Neuron (in vitro differentiated cells): ENCODE measurements around the gene ZFYVE26.
A peak's percentile ranks its signal among the peaks of the same experiment; 100 is the strongest.
"Not testable (repeated sequence)": the region's sequence is repeated elsewhere in the genome, so short reads cannot be mapped to it uniquely, and the experiment has no call there.

Experiments
- H2AFZ ChIP-seq: one replicate; pipeline ENCODE4 v1.6.1; 2013; ENCODE audit warnings: low read depth, mild to moderate bottlenecking, inconsistent platforms, low read length, moderate library complexity
- H3K27me3 ChIP-seq: one replicate; pipeline ENCODE4 v1.6.1; 2013; ENCODE audit warnings: low read length; ENCODE audit not compliant: insufficient read depth
- H3K36me3 ChIP-seq: one replicate; pipeline ENCODE4 v1.6.1; 2013; ENCODE audit warnings: low read length; ENCODE audit not compliant: insufficient read depth
- H3K4me1 ChIP-seq: one replicate; pipeline ENCODE4 v1.6.1; 2013; ENCODE audit warnings: low read length; ENCODE audit not compliant: insufficient read depth
- H3K4me3 ChIP-seq: 2 replicates; pipeline ENCODE4 v1.5.1; 2013; ENCODE audit warnings: mild to moderate bottlenecking, low read length, moderate library complexity
- H3K9me3 ChIP-seq: one replicate; pipeline ENCODE4 v1.6.1; 2013; ENCODE audit warnings: low read length

ZFYVE26 gene

GRCh38 chr14:67729072-67729885 lies 87.1 kb downstream of the ZFYVE26 start:
- Histone ChIP-seq H3K4me3 (no peak overlapping the region), H3K27me3 (no peaks in the 10 kb centered on the region), H3K4me1 (no peaks in the 10 kb centered on the region), H3K36me3 (no peaks in the 10 kb centered on the region), H3K9me3 (peaks cover 3% of the 10 kb centered on the region), H2AFZ (peak overlapping the region; percentile 28)

GRCh38 chr14:67728258-67728657 lies 88.1 kb downstream of the ZFYVE26 start:
- no peaks in the 10 kb centered on the region for H3K4me1 ChIP-seq
- no peaks in the 10 kb centered on the region for H3K36me3 ChIP-seq
- no peak overlapping the region for H3K4me3 ChIP-seq
- peaks cover 3% of the 10 kb centered on the region for H3K9me3 ChIP-seq
- H2AFZ ChIP-seq = no peak overlapping the region
- H3K27me3 ChIP-seq = no peaks in the 10 kb centered on the region

GRCh38 chr14:67727361-67727760 lies 89.0 kb downstream of the ZFYVE26 start:
- no peaks in the 10 kb centered on the region for H3K4me1 ChIP-seq
- peaks cover 4% of the 10 kb centered on the region for H3K27me3 ChIP-seq
- no peak overlapping the region for H2AFZ ChIP-seq
- H3K9me3 ChIP-seq = peaks cover 3% of the 10 kb centered on the region
- H3K4me3 ChIP-seq = no peak overlapping the region
- no peaks in the 10 kb centered on the region for H3K36me3 ChIP-seq

- Histone ChIP-seq H3K27me3 (peaks cover 4% of the 10 kb centered on the region), H3K4me3 (no peak overlapping the region), H3K4me1 (no peaks in the 10 kb centered on the region), H3K36me3 (no peaks in the 10 kb centered on the region), H3K9me3 (peaks cover 3% of the 10 kb centered on the region), H2AFZ (no peak overlapping the region)
Measured at GRCh38 chr14:67725171-67725570, 91.2 kb downstream of the ZFYVE26 start.

- H3K9me3 ChIP-seq = peaks cover 3% of the 10 kb centered on the region
- no peak overlapping the region for H3K4me3 ChIP-seq
- H2AFZ ChIP-seq = no peak overlapping the region
- H3K36me3 ChIP-seq = no peaks in the 10 kb centered on the region
- H3K27me3 ChIP-seq = peaks cover 4% of the 10 kb centered on the region
- no peaks in the 10 kb centered on the region for H3K4me1 ChIP-seq
Measured at GRCh38 chr14:67722293-67722692, 94.1 kb downstream of the ZFYVE26 start.

- Histone ChIP-seq H3K36me3 (no peaks in the 10 kb centered on the region), H3K4me1 (no peaks in the 10 kb centered on the region), H3K9me3 (peaks cover 2% of the 10 kb centered on the region), H3K4me3 (no peak overlapping the region), H3K27me3 (peaks cover 4% of the 10 kb centered on the region), H2AFZ (no peak overlapping the region)
Measured at GRCh38 chr14:67721875-67722274, 94.5 kb downstream of the ZFYVE26 start.

GRCh38 chr14:67719866-67720265 lies 96.5 kb downstream of the ZFYVE26 start:
- Histone ChIP-seq H3K27me3 (peaks cover 4% of the 10 kb centered on the region), H3K9me3 (no peaks in the 10 kb centered on the region), H3K36me3 (no peaks in the 10 kb centered on the region), H3K4me1 (no peaks in the 10 kb centered on the region), H2AFZ (no peak overlapping the region), H3K4me3 (no peak overlapping the region)

GRCh38 chr14:67719385-67719784 lies 97.0 kb downstream of the ZFYVE26 start:
- H2AFZ ChIP-seq, H3K4me1 ChIP-seq, H3K36me3 ChIP-seq, H3K9me3 ChIP-seq, H3K27me3 ChIP-seq, H3K4me3 ChIP-seq: not testable (repeated sequence)

GRCh38 chr14:67718265-67718664 lies 98.1 kb downstream of the ZFYVE26 start:
- no peaks in the 10 kb centered on the region for H3K9me3 ChIP-seq
- H2AFZ ChIP-seq = no peak overlapping the region
- peaks cover 4% of the 10 kb centered on the region for H3K27me3 ChIP-seq
- no peaks in the 10 kb centered on the region for H3K4me1 ChIP-seq
- no peaks in the 10 kb centered on the region for H3K36me3 ChIP-seq
- H3K4me3 ChIP-seq = no peak overlapping the region

GRCh38 chr14:67717048-67717447 lies 99.3 kb downstream of the ZFYVE26 start:
- Histone ChIP-seq H2AFZ (no peak overlapping the region), H3K4me1 (no peaks in the 10 kb centered on the region), H3K4me3 (no peak overlapping the region), H3K9me3 (no peaks in the 10 kb centered on the region), H3K27me3 (no peaks in the 10 kb centered on the region), H3K36me3 (no peaks in the 10 kb centered on the region)

GRCh38 chr14:67710209-67710608 lies 106.2 kb downstream of the ZFYVE26 start:
- H3K4me1 ChIP-seq = no peaks in the 10 kb centered on the region
- peaks cover 7% of the 10 kb centered on the region for H3K9me3 ChIP-seq
- H2AFZ ChIP-seq = no peak overlapping the region
- no peaks in the 10 kb centered on the region for H3K36me3 ChIP-seq
- no peak overlapping the region for H3K4me3 ChIP-seq
- no peaks in the 10 kb centered on the region for H3K27me3 ChIP-seq

GRCh38 chr14:67709796-67710195 lies 106.6 kb downstream of the ZFYVE26 start:
- H2AFZ ChIP-seq, H3K9me3 ChIP-seq, H3K36me3 ChIP-seq, H3K27me3 ChIP-seq, H3K4me1 ChIP-seq, H3K4me3 ChIP-seq: not testable (repeated sequence)

- H2AFZ ChIP-seq, H3K4me1 ChIP-seq, H3K27me3 ChIP-seq, H3K9me3 ChIP-seq, H3K4me3 ChIP-seq, H3K36me3 ChIP-seq: not testable (repeated sequence)
Measured at GRCh38 chr14:67709346-67709745, 107.0 kb downstream of the ZFYVE26 start.

- no peaks in the 10 kb centered on the region for H3K27me3 ChIP-seq
- H2AFZ ChIP-seq = no peak overlapping the region
- no peaks in the 10 kb centered on the region for H3K36me3 ChIP-seq
- H3K4me1 ChIP-seq = peaks cover 6% of the 10 kb centered on the region
- H3K9me3 ChIP-seq = peaks cover 7% of the 10 kb centered on the region
- no peak overlapping the region for H3K4me3 ChIP-seq
Measured at GRCh38 chr14:67705211-67705610, 111.2 kb downstream of the ZFYVE26 start.
